Tibial nerve (tissue), 3 donors: Measurements from ENCODE around the gene ADSS1.

Experiments used
- POLR2A ChIP-seq, 2 donors: fragments of 450-650 bp; IDR thresholded peaks; one replicate each; pipeline ENCODE4 v1.6.1; 2017; ENCODE audit warnings: antibody characterized with exemption in 2 of 2, mild to moderate bottlenecking in 2 of 2, moderate library complexity in 2 of 2
- TF ChIP-seq, protein P1 (sequence below), 5 experiments: fragments of 200-600 bp in 3 of 5; fragments of 450-650 bp in 2 of 5; sonication (generic) in 3 of 5; IDR thresholded peaks; one replicate each; pipeline ENCODE4 v1.5.1; 2016 to 2019; ENCODE audit warnings: antibody characterized with exemption in 5 of 5, mild to moderate bottlenecking in 3 of 5, moderate library complexity in 2 of 5

GRCh38 chr14:104723651-104724406 lies at the start of gene ADSS1:
- TF ChIP-seq, protein P1, sequence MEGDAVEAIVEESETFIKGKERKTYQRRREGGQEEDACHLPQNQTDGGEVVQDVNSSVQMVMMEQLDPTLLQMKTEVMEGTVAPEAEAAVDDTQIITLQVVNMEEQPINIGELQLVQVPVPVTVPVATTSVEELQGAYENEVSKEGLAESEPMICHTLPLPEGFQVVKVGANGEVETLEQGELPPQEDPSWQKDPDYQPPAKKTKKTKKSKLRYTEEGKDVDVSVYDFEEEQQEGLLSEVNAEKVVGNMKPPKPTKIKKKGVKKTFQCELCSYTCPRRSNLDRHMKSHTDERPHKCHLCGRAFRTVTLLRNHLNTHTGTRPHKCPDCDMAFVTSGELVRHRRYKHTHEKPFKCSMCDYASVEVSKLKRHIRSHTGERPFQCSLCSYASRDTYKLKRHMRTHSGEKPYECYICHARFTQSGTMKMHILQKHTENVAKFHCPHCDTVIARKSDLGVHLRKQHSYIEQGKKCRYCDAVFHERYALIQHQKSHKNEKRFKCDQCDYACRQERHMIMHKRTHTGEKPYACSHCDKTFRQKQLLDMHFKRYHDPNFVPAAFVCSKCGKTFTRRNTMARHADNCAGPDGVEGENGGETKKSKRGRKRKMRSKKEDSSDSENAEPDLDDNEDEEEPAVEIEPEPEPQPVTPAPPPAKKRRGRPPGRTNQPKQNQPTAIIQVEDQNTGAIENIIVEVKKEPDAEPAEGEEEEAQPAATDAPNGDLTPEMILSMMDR (IDR thresholded peaks at IDR 0.05) = peak; percentile 88 to 96 (median 93)
- peak in 1 of 2 donors; percentile 32 for TF ChIP-seq POLR2A (IDR thresholded peaks at IDR 0.05)
